ENCODE measurements around the gene LGR4.
"Not testable (repeated sequence)": the region's sequence is repeated elsewhere in the genome, so short reads cannot be mapped to it uniquely, and the experiment has no call there.

Gene LGR4

DNA sequence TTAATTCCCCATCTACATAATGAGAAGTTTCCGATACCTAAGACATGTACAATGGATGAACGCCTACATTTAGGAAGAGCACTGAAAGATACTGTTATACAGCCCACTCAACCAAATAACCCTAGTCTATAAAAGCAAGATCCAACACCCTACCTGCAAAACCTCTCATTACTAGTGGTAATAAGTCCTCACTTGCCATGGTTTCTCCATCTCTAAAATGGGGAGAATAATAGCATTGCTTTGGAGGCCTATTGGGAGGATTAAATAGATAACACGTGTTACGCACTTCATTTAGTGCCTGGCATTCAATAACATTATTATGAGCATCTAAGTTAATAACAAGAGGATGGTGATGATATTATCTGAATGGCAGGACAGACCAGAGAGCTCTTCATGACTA, 16.9 kb downstream of the LGR4 start:
- no peak for DNase-seq

DNA sequence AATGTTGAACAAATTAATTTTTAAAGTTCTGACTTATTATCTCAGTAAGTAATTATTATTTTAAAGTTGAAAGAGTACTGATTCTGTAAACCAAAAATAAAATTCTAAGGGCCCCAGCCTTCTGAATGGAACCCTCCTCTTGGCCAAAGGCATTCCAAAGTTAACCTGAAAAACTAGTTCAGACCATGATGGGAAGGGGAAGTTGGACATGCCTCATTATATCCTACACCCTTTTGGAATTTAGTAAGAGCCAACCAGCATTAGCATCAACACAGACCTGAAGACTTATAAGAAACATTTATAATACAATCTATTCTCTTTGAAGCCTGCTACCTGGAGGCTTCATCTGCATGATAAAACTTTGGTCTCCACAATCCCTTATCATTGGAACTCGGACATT, 18.9 kb downstream of the LGR4 start:
- DNase-seq: no peak

DNA sequence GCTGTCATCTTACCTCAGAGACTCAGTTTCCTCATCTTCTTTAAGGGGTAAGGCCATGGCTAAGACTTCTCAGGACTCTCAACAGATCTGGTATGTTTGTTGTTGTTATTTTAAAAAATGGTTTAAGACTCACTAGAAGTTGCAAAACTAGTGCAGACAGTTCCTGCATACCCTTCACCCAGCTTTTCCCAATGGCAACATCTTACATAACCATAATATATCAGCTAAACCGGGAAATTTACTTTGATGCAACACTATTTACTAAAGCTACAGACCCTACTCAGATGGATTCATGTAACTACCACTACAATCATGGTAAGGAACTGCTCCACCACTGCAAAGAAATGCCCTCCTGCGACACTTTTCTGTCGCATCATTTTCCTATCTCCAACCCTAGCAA, 20.4 kb downstream of the LGR4 start:
- no peak for DNase-seq

DNA sequence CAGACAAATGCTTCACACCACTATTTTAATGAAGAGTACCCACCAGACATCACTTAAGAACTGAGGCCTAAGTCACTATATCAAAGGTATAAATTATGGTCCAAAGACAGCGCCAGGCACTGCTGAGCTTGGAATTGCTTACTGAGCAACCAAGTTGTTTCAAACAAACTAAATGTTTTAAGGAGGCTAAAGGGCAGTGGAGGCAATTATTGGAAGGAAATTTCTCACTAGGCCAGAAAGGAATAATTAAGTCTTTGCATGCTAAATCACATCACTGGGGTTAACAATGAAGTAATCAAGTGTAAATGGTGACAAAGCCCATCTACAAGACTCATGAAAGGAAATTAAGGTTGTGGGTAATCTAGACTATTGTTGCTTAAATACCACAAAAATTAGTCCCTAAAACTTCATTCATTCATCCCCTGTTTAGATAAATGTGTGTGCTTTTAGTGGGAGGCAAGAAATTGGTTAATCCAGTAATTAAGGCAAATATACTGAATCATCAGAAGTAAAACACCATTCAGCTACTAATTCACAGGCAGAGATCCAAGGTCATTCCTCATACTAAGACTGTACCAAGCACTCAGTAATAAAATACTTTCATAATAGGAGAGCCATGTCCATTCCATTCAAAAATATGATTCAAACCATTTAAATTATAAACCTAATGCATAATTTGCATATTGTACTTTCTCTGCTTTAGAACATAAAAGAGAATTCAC, 21.2 kb downstream of the LGR4 start:
- no peak for DNase-seq

DNA sequence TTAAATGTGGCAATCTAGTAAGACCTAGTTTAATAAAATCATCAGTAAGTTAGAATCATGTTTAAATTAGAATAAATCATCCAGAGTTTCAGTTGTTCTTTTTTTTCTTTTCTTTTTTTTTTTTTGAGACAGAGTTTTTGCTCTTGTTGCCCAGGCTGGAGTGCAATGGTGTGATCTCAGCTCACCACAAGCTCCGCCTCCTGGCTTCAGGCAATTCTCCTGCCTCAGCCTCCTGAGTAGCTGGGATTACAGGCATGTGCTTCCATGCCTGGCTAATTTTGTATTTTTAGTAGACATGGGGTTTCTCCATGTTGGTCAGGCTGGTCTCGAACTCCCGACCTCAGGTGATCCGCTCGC, 24.4 kb downstream of the LGR4 start:
- DNase-seq: not testable (repeated sequence)

DNA sequence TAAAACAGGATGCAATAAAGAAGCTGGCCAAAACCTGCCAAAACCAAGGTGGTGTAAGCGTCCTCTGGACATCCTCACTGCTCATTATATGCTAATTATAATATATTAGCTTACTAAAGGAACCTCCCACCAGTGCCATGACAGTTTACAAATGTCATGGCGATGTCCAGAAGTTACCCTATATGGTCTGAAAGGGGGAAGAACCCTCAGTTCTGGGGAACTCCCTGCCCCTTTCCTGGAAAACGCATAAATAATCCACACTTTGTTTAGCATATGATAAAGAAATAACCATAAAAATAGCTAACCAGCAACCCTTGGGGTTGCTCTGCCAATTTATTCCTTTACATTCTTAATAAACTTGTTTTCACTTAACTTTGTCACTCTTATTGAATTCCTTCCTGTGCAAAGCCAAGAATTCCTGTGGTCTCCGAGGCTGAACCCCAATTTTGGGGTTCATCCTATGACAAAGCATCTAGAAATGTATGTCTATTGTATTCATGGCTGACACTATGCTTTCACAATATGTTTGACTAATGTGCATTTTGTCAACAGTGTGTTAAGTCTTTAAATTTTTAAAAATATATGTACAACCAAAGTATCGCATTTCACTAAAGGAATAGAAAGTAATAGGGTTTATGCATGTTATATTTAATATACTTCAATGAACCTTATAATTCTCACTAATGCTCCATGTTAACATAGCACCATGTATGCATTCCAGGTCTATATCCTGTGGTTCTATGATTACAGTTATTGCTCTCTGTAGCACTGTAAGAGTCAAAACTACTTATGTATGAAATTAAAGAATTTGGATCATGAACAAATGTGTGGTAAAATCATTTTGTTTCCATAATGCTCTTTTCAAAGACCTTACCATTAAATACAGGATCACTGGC, 25.1 kb downstream of the LGR4 start:
- DNase-seq: no peak

DNA sequence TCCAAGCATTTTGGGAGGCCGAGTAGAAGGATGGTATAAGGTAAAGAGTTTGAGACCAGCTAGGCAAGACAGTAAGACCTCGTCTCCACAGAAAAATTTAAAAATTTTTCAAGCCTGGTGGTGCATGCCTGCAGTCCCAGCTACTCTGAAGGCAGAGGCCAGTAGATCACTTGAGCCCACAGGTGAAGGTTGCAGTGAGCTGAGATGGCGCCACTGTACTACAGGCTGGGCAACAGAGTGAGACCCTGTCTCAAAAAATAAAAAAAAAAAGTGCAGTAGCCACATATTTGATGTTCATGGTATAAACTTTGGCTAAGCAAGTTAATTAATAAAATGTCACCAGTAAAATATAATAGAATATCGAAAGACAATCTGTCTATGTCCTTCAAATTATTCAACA, 27.0 kb downstream of the LGR4 start:
- no peak for DNase-seq

DNA sequence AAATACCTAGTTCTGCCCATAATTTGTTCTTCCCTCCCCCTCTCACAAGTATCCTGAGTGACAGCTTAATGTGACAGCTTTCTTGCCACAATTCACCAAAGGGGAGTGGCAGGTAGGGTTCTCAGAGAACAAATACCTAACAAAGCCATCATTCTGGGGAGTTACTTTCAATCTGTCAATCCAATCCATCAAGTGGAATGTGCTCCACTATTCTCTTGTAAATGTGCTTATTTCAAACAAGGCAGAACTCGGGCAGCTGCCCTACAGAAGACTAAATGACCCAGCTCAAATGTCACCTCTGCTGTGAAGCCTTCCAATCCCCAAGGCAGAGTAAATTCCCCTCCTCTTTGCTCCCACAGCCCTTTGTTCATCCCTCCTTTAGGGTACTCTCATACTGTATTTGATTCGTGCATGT, 27.8 kb downstream of the LGR4 start:
- DNase-seq: no peak

DNA sequence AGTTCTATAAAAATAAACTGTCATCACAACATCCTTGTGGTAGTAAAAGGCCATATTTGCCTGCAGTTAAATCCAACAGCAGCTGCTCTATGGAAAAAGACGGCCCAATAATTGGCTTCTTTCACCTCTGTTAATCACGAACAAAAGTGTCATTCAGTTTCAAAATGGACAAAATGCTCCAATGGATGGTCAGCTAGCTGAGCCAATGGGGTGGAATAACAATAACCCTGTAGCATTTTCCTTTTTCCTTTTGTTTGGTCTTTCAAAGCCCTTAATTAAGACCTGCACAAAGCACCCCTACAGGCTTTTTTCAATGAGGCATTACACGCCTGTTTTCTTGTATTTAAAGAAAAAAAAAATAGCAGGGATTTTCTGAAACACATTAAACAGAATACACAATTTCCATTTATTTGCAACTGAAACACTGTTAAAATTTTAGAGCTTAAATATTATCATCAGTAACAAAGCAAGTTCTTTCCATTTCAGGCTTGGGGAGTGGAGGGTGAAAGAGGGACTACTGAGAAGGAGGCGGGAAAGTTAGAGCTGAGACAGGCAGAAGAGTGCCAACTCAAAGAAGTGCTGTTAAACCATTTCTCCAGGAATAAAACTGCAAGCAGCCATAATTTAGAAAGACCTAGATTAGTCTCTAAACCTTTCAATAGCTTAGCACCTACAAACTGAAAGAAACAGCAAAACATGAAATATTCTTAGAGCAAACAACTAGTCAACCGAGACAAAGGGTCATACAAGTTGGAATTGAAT, 28.7 kb downstream of the LGR4 start:
- DNase-seq: no peak

DNA sequence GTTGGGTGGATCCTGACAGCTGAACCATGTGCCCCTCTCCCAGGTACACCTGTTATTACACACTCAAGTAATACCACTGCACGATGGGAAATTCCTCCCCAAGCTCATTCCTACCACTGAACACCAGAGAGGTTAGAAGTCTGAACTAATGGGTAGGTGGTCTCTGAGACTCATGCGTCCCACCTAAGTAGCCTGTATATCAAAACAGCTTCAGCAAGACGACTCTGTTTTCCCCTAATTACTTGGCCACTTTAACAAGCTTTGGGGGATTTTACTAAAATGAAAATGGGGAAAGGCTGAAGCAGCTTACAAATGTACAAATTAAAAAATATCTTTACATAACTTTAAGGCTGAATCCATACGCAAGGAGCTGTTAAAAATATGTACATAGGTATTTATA, 29.4 kb downstream of the LGR4 start:
- no peak for DNase-seq

DNA sequence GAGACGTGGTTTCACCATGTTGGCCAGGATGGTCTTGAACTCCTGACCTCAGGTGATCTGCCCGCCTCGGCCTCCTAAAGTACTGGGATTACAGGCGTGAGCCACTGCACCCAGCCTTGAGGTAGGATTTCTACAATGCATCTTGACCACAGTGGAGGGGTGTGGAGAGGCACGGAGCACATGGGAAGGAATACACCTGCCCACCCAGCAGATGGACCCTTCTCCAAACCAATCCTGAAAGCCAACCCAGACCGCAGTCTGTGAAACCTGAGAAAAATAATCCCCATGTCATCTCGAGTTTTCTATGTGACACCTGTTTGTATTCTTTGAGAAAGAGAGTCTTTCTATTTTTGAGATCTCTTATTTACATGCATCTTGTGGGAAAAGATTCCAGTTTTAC, 32.5 kb downstream of the LGR4 start:
- no peak for DNase-seq

DNA sequence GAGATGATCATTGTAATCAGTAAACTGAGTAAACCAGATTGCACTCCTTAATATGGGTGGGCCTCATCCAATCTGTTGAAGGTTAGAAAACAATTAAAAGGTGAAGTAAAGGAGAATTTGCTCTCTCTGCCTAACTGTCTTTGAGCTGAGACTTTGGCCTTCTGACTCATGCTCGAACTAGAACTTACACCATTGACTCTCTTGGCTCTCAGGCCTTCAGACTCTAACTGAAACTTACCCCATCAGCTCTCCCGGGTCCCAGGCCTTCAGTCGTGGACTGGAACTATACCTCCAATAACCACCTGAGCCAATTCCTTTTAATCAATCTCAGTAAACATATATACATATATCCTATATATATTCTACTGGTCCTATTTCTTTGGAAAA, 34.0 kb downstream of the LGR4 start:
- DNase-seq: no peak

DNA sequence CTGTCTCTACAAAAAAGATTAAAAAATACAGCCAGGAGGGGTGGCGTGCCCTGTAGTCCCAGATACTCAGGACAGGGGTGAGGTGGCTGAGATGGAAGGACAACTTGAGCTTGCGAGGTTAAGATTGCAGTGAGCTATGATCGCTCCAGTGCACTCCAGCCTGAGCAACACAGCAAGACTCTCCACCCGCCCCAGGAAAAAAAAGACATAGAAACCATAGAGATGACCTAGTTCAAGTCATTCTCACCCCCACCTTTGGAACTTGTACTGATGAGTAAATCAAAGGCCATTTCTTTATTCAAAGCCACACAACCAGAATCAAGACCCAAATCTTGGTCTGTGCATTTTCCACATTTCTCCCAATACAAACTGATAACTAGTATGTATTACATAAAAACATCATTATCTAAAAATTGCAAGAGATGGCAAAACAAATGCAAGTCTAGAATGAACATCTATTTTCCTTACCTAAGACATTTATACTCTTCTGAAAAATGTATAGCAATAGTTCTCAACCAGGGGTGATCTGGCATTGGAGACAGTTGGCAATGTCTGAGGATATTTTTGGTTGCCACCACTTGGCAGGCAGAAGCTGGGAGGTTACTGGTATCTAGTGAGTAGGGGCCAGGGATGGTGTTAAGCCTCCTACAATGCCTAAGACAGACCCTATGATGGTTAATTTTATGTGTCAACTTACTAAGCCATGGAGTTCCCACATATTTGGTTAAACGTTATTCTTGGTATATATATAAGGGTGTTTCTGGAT, 34.6 kb downstream of the LGR4 start:
- no peak for DNase-seq

DNA sequence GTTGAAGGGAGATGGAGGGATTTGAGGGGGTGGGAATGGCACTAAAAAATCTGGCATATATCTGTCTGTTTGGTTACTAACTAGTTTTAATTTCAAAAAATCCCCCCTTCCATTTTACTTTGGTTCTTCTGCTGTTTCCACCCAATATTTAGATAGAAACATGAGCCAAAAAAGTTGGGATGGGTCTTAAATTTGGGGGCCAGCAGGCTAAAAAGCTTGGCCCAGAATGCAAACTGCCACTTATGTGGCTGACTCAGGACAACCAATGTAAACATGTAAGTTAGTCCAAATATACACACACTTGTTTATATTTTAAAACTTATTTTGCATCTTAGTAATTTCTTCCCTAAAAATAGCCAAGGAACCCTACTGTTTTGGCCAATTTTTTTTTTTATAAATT, 35.7 kb downstream of the LGR4 start:
- no peak for DNase-seq

DNA sequence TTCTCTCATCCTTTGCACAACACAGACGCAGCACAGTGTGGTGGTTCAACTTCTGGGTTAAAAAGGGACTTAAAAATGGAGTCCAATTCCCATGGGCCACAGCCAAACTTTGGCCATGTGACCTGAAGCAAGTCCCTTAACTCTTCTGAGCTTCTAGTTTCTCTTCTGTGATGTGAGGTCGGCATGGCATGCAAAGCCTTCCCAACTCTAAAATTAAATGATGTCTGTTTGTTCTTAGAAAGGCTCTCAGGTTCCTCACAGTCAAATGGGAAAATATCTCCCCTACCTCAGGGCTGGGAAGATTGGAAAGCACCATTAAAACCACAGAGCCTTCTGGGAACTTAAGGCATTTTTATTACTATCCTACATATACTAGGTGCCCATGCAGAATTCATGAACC, 38.8 kb downstream of the LGR4 start:
- no peak for DNase-seq

DNA sequence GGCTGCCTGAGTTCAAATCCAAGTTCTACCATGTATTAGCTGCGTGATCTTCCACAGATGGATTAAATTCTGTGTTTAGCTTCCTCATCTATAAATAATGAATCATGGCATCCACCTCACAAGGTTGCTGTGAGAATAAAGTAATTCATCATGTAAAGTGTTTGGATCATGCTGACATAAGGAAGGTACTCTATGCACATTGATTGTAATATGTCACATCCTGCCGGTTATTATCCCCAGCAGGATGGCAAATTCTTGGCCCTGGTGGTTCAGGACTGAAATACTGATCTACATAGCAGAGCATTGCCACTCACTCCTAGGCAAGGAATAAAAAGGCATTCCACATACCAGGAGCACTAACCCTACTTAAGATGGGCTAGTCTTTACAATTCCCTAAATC, 40.8 kb downstream of the LGR4 start:
- no peak for DNase-seq

DNA sequence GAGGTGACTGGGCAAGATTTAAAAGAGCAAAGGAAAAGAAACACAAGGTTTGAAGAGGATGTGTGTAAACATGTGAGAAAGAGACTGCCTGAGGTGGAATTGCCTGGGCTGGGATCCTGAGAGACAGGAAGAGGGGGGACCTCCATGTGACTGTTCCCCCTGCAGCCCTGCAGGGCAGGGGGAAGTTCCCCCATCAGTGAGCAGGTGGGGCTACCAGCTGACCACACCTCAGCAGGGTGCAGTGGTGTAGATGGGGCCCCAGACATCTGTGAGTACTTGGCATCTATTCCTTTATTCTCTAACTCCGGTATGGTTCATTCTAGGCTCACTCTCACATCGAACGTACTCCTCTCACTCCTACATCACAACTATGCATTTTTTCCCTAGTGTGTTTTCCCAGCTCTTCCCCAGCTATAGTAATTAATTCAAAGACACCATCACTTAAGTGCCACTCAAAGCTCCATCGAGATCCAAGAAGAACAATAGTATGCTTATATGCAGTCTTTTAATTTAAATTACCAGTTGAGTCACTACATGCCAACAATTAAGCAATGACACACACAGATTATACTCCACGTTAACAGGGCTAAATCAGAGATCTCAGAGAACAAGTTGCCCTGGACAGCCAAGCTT, 42.7 kb downstream of the LGR4 start:
- DNase-seq: no peak

DNA sequence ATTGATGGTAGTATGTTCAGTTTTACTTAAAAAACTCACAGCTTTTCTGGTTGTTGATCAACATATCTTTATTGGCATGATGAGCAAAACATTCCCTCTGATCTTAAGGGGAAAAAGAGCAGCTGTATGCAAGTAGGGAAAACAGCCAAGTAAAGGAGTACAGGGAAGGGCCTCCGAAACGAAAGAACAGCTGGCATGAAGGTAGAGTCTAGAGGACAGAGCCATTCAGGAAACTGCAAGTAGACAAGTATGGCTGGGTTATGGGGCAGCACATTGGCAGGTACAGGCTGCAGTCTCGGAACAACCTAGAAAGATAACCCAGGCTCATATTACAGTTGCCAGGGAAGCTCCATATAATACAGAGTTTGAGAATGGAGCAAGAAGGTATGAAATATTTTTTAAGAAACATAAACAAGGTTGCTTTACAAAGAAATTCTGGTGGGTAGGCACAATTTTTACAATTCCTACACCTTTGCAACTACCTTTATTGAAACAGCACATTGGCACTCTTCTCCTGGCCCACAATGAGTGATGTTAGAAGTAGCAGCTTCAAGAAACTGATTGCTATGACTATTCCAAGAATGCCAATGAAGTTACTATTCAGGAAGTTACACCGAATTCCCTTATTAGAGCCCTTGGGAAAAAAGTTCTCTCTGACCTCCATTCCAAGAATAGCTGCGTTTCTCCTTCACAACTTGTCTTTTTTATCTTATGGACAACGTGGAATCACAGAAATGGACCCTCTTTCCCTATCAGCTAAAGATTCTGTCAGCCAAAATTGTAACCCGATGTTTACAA, 45.2 kb downstream of the LGR4 start:
- no peak for DNase-seq

DNA sequence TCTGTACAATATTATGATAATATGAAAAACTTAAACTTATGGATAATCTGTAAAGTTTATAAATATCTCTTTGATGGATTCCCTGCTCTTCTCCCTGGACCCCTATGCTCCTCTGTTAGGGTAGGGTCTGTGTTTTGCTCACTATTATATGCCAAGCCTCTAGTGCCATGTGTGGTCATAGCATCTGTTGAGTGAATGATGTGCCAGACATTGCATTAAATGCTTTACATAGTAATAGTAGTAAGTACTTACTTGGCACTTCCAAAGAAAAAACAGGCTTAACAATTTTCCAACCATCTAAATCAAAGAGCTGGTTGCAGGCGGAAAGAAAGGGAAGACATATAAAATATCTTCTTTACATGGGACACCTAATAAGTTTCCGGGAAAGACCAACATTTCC, 46.8 kb downstream of the LGR4 start:
- no peak for DNase-seq

DNA sequence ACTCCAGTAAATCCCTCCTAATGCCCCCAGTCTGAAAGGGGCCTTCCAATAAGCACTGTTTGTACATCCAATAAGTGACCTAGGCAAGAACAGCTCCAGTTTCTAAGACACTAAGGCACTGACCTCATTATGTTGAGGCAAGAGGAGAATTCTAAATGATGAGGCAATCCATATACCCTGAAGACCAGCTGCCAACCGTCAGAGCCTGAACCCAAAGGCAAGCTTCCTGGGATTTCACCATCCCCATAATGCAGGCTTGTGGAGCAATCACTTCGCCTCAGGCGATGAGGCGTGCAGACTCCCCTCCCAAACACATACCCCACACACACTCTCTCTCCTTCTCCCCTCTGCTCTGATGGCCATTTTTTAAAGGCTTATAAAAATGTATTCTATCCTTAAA, 49.5 kb downstream of the LGR4 start:
- DNase-seq: no peak

DNA sequence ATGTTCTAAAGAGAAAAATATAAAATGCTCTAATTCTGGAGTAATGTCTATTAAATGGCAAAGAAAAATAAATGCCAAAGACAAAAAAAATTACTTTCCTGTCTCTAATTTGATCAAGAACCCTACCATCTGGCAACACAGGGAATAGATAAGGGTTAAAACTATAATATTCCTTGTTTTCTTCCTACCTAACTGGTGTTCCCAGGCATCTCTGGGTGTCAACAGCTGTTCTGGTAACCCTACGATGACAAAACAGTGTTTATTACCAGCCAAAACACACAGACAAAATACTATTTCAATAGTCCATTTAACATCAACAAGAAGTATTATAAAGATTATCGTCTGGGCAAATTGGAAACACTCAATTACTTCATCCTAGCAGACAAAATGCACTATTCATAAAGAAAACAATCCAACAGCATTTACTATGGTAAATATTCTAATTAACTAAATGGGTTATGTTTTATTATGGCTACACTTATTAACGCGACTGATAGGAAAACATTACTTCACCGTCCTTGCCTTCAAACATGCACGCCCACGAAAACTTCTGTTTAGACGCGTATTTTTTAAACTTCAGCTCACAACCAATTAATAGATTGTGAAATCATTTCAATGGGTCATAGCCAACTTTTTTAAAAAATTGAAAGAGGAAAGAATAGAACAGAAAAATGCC, 50.6 kb downstream of the LGR4 start:
- DNase-seq: no peak
